ENCODE results near the gene IFI27L1. TPM values are rescaled to one million over a fixed set of nuclear protein-coding genes. Genes with fewer than 3 reads are reported as not detected.

The IFI27L1 gene
- total RNA-seq, 4 donors from 2014 or later, result 3.3 to 13.3 (median 7.2) TPM

DNA sequence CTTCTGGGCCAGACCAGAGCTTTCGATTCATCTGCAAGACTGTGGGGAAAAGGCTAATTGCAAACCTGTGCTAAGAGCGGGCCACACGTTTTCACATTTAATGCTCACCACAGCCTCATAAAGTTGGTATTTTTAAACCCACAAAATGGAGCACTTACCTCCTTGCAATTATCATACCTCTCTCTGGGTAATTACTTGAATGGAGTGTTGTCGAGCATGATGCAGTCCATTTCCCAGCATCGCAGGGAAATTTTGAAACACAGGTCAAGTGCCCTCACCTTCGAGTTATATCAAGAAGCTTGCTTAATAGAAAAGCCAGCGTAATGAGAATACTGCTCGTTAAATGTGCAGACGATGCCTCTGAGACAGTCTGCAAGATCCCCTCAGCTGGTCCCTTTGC, 57.1 kb downstream of the IFI27L1 start:
- TF ChIP-seq, protein P1, sequence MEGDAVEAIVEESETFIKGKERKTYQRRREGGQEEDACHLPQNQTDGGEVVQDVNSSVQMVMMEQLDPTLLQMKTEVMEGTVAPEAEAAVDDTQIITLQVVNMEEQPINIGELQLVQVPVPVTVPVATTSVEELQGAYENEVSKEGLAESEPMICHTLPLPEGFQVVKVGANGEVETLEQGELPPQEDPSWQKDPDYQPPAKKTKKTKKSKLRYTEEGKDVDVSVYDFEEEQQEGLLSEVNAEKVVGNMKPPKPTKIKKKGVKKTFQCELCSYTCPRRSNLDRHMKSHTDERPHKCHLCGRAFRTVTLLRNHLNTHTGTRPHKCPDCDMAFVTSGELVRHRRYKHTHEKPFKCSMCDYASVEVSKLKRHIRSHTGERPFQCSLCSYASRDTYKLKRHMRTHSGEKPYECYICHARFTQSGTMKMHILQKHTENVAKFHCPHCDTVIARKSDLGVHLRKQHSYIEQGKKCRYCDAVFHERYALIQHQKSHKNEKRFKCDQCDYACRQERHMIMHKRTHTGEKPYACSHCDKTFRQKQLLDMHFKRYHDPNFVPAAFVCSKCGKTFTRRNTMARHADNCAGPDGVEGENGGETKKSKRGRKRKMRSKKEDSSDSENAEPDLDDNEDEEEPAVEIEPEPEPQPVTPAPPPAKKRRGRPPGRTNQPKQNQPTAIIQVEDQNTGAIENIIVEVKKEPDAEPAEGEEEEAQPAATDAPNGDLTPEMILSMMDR (IDR thresholded peaks at IDR 0.05; ENCODE audit: low read depth), result no peak

DNA sequence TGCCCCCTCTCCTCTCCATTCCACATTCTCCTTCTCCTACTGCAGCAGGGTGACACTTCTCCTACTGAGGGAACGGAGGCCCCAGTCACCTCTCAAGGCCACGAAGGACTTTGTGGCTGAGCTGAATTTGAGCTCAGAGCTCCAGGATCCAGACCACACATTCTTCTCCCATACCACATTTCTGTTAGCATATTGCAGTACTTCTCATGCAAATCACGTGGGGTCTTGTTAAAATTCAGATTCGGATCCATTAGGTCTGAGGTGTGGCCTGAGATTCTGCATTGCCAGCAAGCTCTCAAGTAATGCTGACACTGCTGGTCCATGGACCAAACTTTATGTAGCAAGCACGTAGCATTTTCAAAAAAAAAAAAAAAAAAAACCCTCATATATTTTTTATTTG, 57.9 kb downstream of the IFI27L1 start:
- TF ChIP-seq, protein P1 (IDR thresholded peaks at IDR 0.05; ENCODE audit: low read depth), result no peak

DNA sequence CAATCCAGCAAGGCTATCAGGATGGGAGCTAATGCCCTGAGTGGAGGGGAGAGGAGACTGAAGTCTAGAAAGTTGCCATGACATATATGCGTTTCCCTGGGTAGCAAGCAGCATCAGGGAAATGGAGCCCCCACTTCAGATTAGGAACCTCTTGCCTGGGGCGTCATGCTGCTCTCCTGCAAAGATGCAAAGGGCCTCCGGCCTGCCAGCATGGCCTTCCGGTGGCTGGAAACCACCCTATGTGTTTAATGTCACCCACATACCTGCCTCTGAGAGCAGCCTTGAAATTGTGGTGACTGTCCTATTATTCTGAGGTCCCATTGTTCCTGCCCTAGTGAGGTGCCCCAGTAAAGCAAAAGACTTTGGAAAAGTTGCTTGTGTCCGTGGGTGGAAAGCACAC, 58.3 kb downstream of the IFI27L1 start:
- TF ChIP-seq, protein P1 (IDR thresholded peaks at IDR 0.05; ENCODE audit: low read depth), result no peak

DNA sequence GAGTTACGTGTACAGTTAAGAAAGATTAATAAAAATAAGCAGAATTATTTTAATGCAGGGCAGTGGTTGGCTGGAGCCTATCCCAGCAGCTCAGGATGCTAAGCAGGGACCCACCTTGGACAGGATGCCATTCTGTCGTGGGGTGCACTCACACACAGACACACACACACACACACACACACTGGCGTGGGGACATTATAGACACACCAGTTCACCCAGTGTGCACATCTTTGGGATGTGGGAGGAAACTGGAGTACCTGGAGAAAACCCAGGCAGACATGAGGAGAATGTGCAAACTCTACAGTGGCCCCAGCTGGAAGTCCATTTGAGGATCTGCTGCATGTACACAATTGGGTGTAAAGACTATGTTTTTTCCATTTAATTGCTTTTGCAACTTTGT, 61.1 kb downstream of the IFI27L1 start:
- TF ChIP-seq, protein P1 (IDR thresholded peaks at IDR 0.05; ENCODE audit: low read depth), result no peak

DNA sequence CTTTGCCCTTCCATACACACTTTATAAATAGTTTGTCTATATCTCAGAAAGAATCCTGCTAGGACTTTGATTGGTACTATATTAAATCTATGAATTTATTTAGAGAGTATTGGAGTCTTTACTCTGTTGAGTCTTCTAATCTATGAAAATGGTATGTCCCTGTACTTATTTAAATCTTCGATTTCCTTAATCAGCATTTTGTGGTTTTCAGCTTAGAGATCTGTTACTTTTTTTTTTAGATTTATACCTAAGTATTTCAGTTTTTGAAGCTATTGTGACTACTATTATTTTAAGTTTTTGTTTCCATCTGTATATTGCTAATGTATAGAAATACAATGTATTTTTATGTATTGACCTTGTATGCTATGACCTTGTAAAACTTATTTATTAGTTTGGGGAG, 61.7 kb downstream of the IFI27L1 start:
- TF ChIP-seq, protein P1 (IDR thresholded peaks at IDR 0.05; ENCODE audit: low read depth), result no peak

DNA sequence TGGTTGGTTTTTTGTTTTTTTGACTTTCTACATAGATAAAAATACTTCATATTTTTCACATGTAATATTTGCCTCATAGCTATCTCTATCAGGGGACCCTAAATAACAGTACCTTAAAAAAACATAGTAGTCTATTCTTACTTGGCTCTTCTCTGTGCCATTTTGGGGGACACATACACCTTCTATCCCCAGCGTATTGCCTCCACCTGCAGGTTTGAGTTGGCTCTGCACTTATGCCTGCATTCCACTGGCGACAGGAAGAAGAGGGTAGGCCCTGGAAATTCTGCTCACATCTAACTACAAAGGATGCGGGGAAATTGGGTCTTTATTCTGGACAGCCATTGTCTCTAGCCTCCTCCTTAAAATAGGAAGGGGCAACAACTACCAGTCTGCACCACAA, 62.1 kb downstream of the IFI27L1 start:
- TF ChIP-seq, protein P1 (IDR thresholded peaks at IDR 0.05; ENCODE audit: low read depth), result no peak

DNA sequence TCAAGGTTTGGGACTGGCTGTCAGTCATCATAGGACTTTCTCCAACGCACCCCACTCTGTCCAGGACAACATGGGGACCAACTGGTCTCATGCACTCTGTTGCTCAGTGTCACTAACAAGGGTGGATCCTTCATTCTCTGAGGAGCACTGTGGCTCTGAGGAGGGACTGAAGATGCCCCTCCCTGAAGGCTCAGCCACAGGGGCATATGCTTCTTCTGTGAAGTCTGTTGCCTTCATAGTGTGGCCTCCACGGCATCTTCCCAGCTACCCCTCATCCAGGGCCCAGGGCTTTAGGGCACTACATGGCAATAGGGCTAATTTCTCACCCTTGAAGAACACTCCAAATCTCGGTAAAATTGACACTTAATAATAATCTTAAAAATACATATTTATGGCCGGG, 62.6 kb downstream of the IFI27L1 start:
- TF ChIP-seq, protein P1 (IDR thresholded peaks at IDR 0.05; ENCODE audit: low read depth), result no peak
